Measurements from ENCODE around the gene MS4A6E. TPM values are rescaled to one million over a fixed set of nuclear protein-coding genes. Genes with fewer than 3 reads are reported as not detected.

MS4A6E gene
- total and polyA plus RNA-seq, 2 of the 8 experiments (the other 6 are each of a cell fraction or from before 2014, with no cell fraction given), result not detected

DNA sequence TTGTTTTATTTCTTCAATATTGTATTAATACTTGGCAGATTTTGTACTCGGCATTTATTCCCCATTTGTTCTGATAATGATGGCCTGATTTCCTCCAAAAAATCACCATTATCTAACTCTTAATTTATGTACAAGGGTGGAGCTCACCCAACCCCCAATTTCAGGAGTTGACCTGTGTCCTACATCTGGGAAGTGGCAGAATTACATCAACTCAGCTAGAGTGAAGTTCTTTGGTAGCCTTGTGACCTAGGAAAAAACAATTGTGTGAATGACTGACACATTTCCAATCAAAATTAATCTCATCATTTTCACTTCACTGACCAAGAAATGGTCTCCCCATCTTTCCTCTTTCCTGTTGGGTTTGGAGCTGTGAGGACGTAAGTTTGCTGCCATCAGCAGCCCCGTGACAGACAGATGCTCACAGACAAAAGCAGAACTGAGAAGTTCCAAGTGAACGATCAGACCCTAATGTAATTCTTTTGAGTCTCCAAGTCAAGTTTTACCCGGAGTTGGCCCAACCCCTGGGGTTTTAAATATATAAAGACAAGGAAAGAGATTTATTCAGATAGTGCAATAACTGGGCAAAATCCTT, 16.6 kb upstream of the MS4A6E start:
- ChIA-PET POLR2A (ENCODE audit: partially characterized antibody) (interaction anchor here (1.2 kb wide), 1 partner anchor 11 kb away, joined by 3 read pairs; no protein-coding TSS in a partner anchor), CTCF (ENCODE audit: partially characterized antibody) (interaction anchor here (1.2 to 1.6 kb wide), 2 partner anchors 26 to 34 kb away, joined by 3 to 4 read pairs; no protein-coding TSS in a partner anchor)
- no peak overlapping the region for H4K8ac ChIP-seq (ENCODE audit: extremely low read depth, insufficient read depth, low read length)
- H3K79me2 ChIP-seq (ENCODE audit: control insufficient read depth in 1 of 2, insufficient read depth in 2 of 2, low read length in 2 of 2), result no peaks in the 10 kb centered on the region
- H3K4ac ChIP-seq (replicated peaks; ENCODE audit: insufficient read length, low read depth, low read length), result no peak overlapping the region
- no peak overlapping the region for H3K14ac ChIP-seq (ENCODE audit: insufficient read length)
- H3K4me1 ChIP-seq (replicated peaks in 1 of 4; ENCODE audit: control insufficient read depth in 3 of 4, insufficient read depth in 4 of 4, low read length in 3 of 4), result no peaks in the 10 kb centered on the region
- H3K18ac ChIP-seq (ENCODE audit: extremely low read depth, low read length), result no peak overlapping the region
- no peaks in the 10 kb centered on the region for H3K9me3 ChIP-seq (ENCODE audit: insufficient read depth in 2 of 2, low read depth in 1 of 2, low read length in 1 of 2)
- H3K27ac ChIP-seq (ENCODE audit: low read depth, low read length), result no peak overlapping the region
- no peak overlapping the region for H3K9ac ChIP-seq (replicated peaks in 1 of 4; ENCODE audit: extremely low read depth in 1 of 4, low read depth in 3 of 4, low read length in 3 of 4)
- FAIRE-seq, result no peak
- no peak for TF ChIP-seq BCL11A (IDR thresholded peaks at IDR 0.05; ENCODE audit: low read depth in 2 of 2, low read length in 2 of 2)
- no peak overlapping the region for H2BK12ac ChIP-seq (ENCODE audit: low read depth, low read length)
- H2BK20ac ChIP-seq (ENCODE audit: low read length), result no peak overlapping the region
- H2AK5ac ChIP-seq (ENCODE audit: low read depth, low read length), result no peak overlapping the region
- H2BK15ac ChIP-seq (ENCODE audit: low read length), result no peak overlapping the region
- H3K23ac ChIP-seq (ENCODE audit: insufficient read length), result no peak overlapping the region
- H3K56ac ChIP-seq (replicated peaks; ENCODE audit: insufficient read length, low read depth, low read length), result no peak overlapping the region
- H4K91ac ChIP-seq (replicated peaks; ENCODE audit: insufficient read length, low read length), result no peak overlapping the region
- H4K20me1 ChIP-seq (replicated peaks in 1 of 2; ENCODE audit: control insufficient read depth in 1 of 2, insufficient read depth in 2 of 2, low read length in 2 of 2), result no peaks in the 10 kb centered on the region
- no peaks in the 10 kb centered on the region for H3K23me2 ChIP-seq (ENCODE audit: low read depth, low read length)
- H2BK5ac ChIP-seq (ENCODE audit: low read depth, low read length), result no peak overlapping the region
- no peak overlapping the region for H2BK120ac ChIP-seq (replicated peaks; ENCODE audit: low read depth, low read length)
- no peak for DNase-seq (ENCODE audit: low read depth in 1 of 2, low spot score in 2 of 2)
- no peak overlapping the region for H3K4me3 ChIP-seq (ENCODE audit: extremely low read depth in 1 of 4, insufficient read depth in 2 of 4, low read depth in 3 of 4, low read length in 4 of 4)
- H2AFZ ChIP-seq (ENCODE audit: low read length), result peak overlapping the region; percentile 31; the same call in 1 of the 2 replicates
- no peaks in the 10 kb centered on the region for H3K79me1 ChIP-seq (ENCODE audit: low read depth, low read length)
- 76% methylated on average over 5 of the region's 5 CpGs; no CpG with 5 or more reads in 1 of the 2 experiments for WGBS, 2 experiments (ENCODE audit: extremely low coverage in 1 of 2, insufficient coverage in 1 of 2, insufficient read length in 1 of 2, insufficient replicate concordance in 2 of 2, low coverage in 1 of 2, low lambda C conversion rate in 2 of 2, missing lambda C conversion rate in 1 of 2)
- H3K27me3 ChIP-seq (replicated peaks in 1 of 4; ENCODE audit: control insufficient read depth in 3 of 4, extremely low read depth in 1 of 4, insufficient read depth in 3 of 4, low read length in 3 of 4), result no peaks in the 10 kb centered on the region
- no peaks in the 10 kb centered on the region for H3K36me3 ChIP-seq (ENCODE audit: control insufficient read depth in 2 of 4, insufficient read depth in 4 of 4, low read length in 3 of 4)
- no peak overlapping the region for H4K5ac ChIP-seq (ENCODE audit: insufficient read length, low read depth, low read length)
- no peak overlapping the region for H3K4me2 ChIP-seq (ENCODE audit: insufficient read depth in 1 of 2, low read depth in 2 of 2, low read length in 2 of 2)

All from H1 (cell line).